Activated naive CD4-positive, alpha-beta T cell treated with anti-CD3 and anti-CD28 coated beads, Interleukin-2, amount 50 U/mL, for 72 hours (primary cell): ENCODE measurements around the gene CEP85. TPM values are rescaled to one million over a fixed set of nuclear protein-coding genes. Genes with fewer than 3 reads are reported as not detected.
A peak's percentile ranks its signal among the peaks of the same experiment; 100 is the strongest.

Experiments used
- ATAC-seq, 2 donors: fragments of 150-1000 bp; cut with Tn5 transposase; 2 replicates each; pipeline ENCODE4 v1.10.0; 2021; ENCODE audit warnings: mild to moderate bottlenecking in 2 of 2, moderate library complexity in 2 of 2
- DNase-seq, 2 donors: peaks; one replicate each; pipeline ENCODE4 v3.0.0; 2021 to 2022; ENCODE audit warnings: low spot score in 2 of 2
- H3K27ac Mint-ChIP-seq, 2 donors: one replicate each; pipeline ENCODE4 v1.8.0; 2022; ENCODE audit warnings: mild to moderate bottlenecking in 2 of 2, mixed read lengths in 2 of 2
- H3K36me3 Mint-ChIP-seq, 2 donors: one replicate each; pipeline ENCODE4 v1.8.0; 2022; ENCODE audit warnings: mixed read lengths in 2 of 2
- H3K9me3 Mint-ChIP-seq, 2 donors: one replicate each; pipeline ENCODE4 v1.8.0; 2022; ENCODE audit warnings: mixed read lengths in 2 of 2
- total RNA-seq, 2 donors: library from RNA; stranded (reverse); gene quantifications; one replicate each; pipeline ENCODE4 v1.2.3, GENCODE V29; 2022

The CEP85 gene
- total RNA-seq, 2 donors from 2014 or later = 26.9 to 92.3 TPM

- Mint-ChIP-seq H3K27ac (peak overlapping the region in 1 of 2 donors; percentile 87), H3K36me3 (peaks cover 40 to 59% of the 10 kb centered on the region in 2 donors)
- no peak for DNase-seq
These were observed 48.5 kb downstream of the CEP85 start for GRCh38 chr1:26282401-26282918.

GRCh38 chr1:26283279-26283853 is 49.4 kb downstream of the CEP85 start:
- DNase-seq (no peak), ATAC-seq (no peak)
- H3K27ac Mint-ChIP-seq = peak overlapping the region; percentile 87 to 96
- no peaks in the 10 kb centered on the region for H3K9me3 Mint-ChIP-seq
- peaks cover 32 to 50% of the 10 kb centered on the region in 2 donors for H3K36me3 Mint-ChIP-seq

More at GRCh38 chr1:26282401-26282918, 48.5 kb downstream of the CEP85 start:
- no peaks in the 10 kb centered on the region for H3K9me3 Mint-ChIP-seq
- ATAC-seq = no peak

GRCh38 chr1:26283871-26284596 is 50.0 kb downstream of the CEP85 start:
- H3K27ac Mint-ChIP-seq = peak overlapping the region; percentile 87 to 96

GRCh38 chr1:26284597-26285347 is 50.8 kb downstream of the CEP85 start:
- peak; percentile 88 to 91 for DNase-seq
- Mint-ChIP-seq H3K27ac (peak overlapping the region; percentile 87 to 96), H3K36me3 (peaks cover 26 to 36% of the 10 kb centered on the region in 2 donors), H3K9me3 (no peaks in the 10 kb centered on the region)
- ATAC-seq = peak; percentile 65 to 82

More at GRCh38 chr1:26283871-26284596, 50.0 kb downstream of the CEP85 start:
- H3K9me3 Mint-ChIP-seq = no peaks in the 10 kb centered on the region
- no peak for ATAC-seq
- H3K36me3 Mint-ChIP-seq = peaks cover 26 to 43% of the 10 kb centered on the region in 2 donors
- DNase-seq = no peak

GRCh38 chr1:26285366-26286063 is 51.5 kb downstream of the CEP85 start:
- H3K27ac Mint-ChIP-seq = peak overlapping the region; percentile 87 to 96
- no peaks in the 10 kb centered on the region for H3K9me3 Mint-ChIP-seq
- H3K36me3 Mint-ChIP-seq = peaks cover 22 to 34% of the 10 kb centered on the region in 2 donors
- ATAC-seq = no peak
- peak in 1 of 2 donors; percentile 73 for DNase-seq

- peak overlapping the region in 1 of 2 donors; percentile 87 for H3K27ac Mint-ChIP-seq
- H3K9me3 Mint-ChIP-seq = no peaks in the 10 kb centered on the region
- DNase-seq = no peak
- H3K36me3 Mint-ChIP-seq = peaks cover 17 to 29% of the 10 kb centered on the region in 2 donors
- no peak for ATAC-seq
These were observed 52.0 kb downstream of the CEP85 start for GRCh38 chr1:26286064-26286416.

GRCh38 chr1:26287033-26287711 is 53.2 kb downstream of the CEP85 start:
- Mint-ChIP-seq H3K27ac (peak overlapping the region; percentile 96 to 97), H3K36me3 (peaks cover 10 to 21% of the 10 kb centered on the region in 2 donors), H3K9me3 (no peaks in the 10 kb centered on the region)
- DNase-seq = peak in 1 of 2 donors; percentile 62
- ATAC-seq = peak; percentile 28 to 30

GRCh38 chr1:26287811-26288210 is 53.8 kb downstream of the CEP85 start:
- no peaks in the 10 kb centered on the region for H3K9me3 Mint-ChIP-seq
- H3K36me3 Mint-ChIP-seq = peaks cover 10 to 17% of the 10 kb centered on the region in 2 donors
- peak overlapping the region; percentile 96 to 97 for H3K27ac Mint-ChIP-seq
- DNase-seq (no peak), ATAC-seq (no peak)

GRCh38 chr1:26288311-26288941 is 54.4 kb downstream of the CEP85 start:
- Mint-ChIP-seq H3K27ac (peak overlapping the region; percentile 96 to 97), H3K36me3 (peaks cover 10 to 11% of the 10 kb centered on the region in 2 donors), H3K9me3 (no peaks in the 10 kb centered on the region)
- ATAC-seq = peak; percentile 56 to 61
- peak in 1 of 2 donors; percentile 55 for DNase-seq

- DNase-seq (no peak), ATAC-seq (peak in 1 of 2 donors; percentile 21)
- Mint-ChIP-seq H3K9me3 (no peaks in the 10 kb centered on the region), H3K27ac (peak overlapping the region; percentile 96 to 97), H3K36me3 (peaks cover 8 to 9% of the 10 kb centered on the region in 2 donors)
These were observed 55.4 kb downstream of the CEP85 start for GRCh38 chr1:26289158-26290059.

- DNase-seq = no peak
- peak overlapping the region; percentile 96 to 97 for H3K27ac Mint-ChIP-seq
- ATAC-seq = peak in 1 of 2 donors; percentile 13
- H3K9me3 Mint-ChIP-seq = no peaks in the 10 kb centered on the region
- peaks cover 0 to under 1% of the 10 kb centered on the region in 2 donors for H3K36me3 Mint-ChIP-seq
These were observed 56.3 kb downstream of the CEP85 start for GRCh38 chr1:26290122-26290881.

- H3K36me3 Mint-ChIP-seq = no peaks in the 10 kb centered on the region
- ATAC-seq (no peak), DNase-seq (no peak)
- H3K27ac Mint-ChIP-seq = peak overlapping the region in 1 of 2 donors; percentile 97
- H3K9me3 Mint-ChIP-seq = no peaks in the 10 kb centered on the region
These were observed 56.9 kb downstream of the CEP85 start for GRCh38 chr1:26290882-26291261.

- ATAC-seq = no peak
- Mint-ChIP-seq H3K36me3 (no peaks in the 10 kb centered on the region), H3K27ac (peak overlapping the region; percentile 76 to 97), H3K9me3 (no peaks in the 10 kb centered on the region)
- DNase-seq = no peak
These were observed 57.4 kb downstream of the CEP85 start for GRCh38 chr1:26291433-26291832.

- ATAC-seq (no peak), DNase-seq (no peak)
- Mint-ChIP-seq H3K9me3 (no peaks in the 10 kb centered on the region), H3K27ac (peak overlapping the region; percentile 76 to 97), H3K36me3 (no peaks in the 10 kb centered on the region)
These were observed 57.9 kb downstream of the CEP85 start for GRCh38 chr1:26291939-26292338.
